Spleen (tissue), 7 donors: ENCODE results near the gene PDZD2.

Experiments used
- CTCF ChIP-seq, 11 experiments: fragments of 200-600 bp in 7 of 11; fragments of 450-650 bp in 4 of 11; sonication (generic) in 4 of 11; IDR thresholded peaks in 8 of 11; conservative IDR thresholded peaks in 3 of 11; 1 replicate in 7 of 11; 2 replicates in 4 of 11; pipeline versions ENCODE4 v1.4.0 to v1.8.0; 2016 to 2021; ENCODE audit warnings: antibody characterized with exemption in 11 of 11, inconsistent platforms in 4 of 11, mild to moderate bottlenecking in 1 of 11
- POLR2AphosphoS5 ChIP-seq, 3 donors: sonication (generic); formaldehyde crosslinking; IDR thresholded peaks; one replicate each; pipeline ENCODE4 v1.5.1; 2017; ENCODE audit warnings: antibody characterized with exemption in 3 of 3
- donor health status: DM: no; HTN: no; CAD: no; lungs with moderate emphysema.
- donor health status: DM: no; HTN: no; CAD: no.
- donor health status: DM: no; HTN: no; CAD: no.

GRCh38 chr5:32083981-32084430 is 445.1 kb downstream of the PDZD2 start:
- TF ChIP-seq POLR2AphosphoS5 (IDR thresholded peaks at IDR 0.05) = no peak
- no peak for TF ChIP-seq CTCF (IDR thresholded peaks at IDR 0.05 in 8 of 11, conservative IDR thresholded peaks at IDR 0.05 in 3 of 11)
